Peyer's patch (tissue), 4 donors: ENCODE results near the gene CAPN5. TPM values are rescaled to one million over a fixed set of nuclear protein-coding genes. Genes with fewer than 3 reads are reported as not detected.

ENCODE experiments used
- DNase-seq, 3 donors: peaks; one replicate each; pipeline ENCODE4 v3.0.0-alpha.2; 2017 to 2019
- H3K27ac ChIP-seq, 4 donors: fragments of 200-600 bp; sonication (generic); one replicate each; pipeline ENCODE4 v1.5.1; 2016 to 2019
- H3K27me3 ChIP-seq, 2 donors: fragments of 200-600 bp; sonication (generic); one replicate each; pipeline ENCODE4 v1.5.1; 2019
- H3K36me3 ChIP-seq, 3 donors: fragments of 200-600 bp; sonication (generic); one replicate each; pipeline ENCODE4 v1.5.1; 2016 to 2019
- H3K4me1 ChIP-seq, 4 donors: fragments of 200-600 bp; sonication (generic); one replicate each; pipeline ENCODE4 v1.5.1; 2016 to 2019
- H3K4me3 ChIP-seq, 4 donors: fragments of 200-600 bp; sonication (generic); 1 replicate in 3 of 4; 2 replicates in 1 of 4; pipeline ENCODE4 v1.5.1; 2016 to 2019; ENCODE audit warnings: mild to moderate bottlenecking in 1 of 4
- H3K9me3 ChIP-seq, 4 donors: fragments of 200-600 bp; sonication (generic); one replicate each; pipeline ENCODE4 v1.5.1; 2016 to 2019; ENCODE audit warnings: mild to moderate bottlenecking in 1 of 4
- POLR2A ChIP-seq, 2 donors: fragments of 450-650 bp; IDR thresholded peaks; one replicate each; pipeline ENCODE4 v1.5.1; 2017; ENCODE audit warnings: antibody characterized with exemption in 2 of 2, mild to moderate bottlenecking in 2 of 2, moderate library complexity in 2 of 2
- total RNA-seq, 4 donors: library from RNA; depleted of rRNA; stranded (reverse); fragments of >200 nt; gene quantifications; one replicate each; pipeline ENCODE4 v1.1.0, GENCODE V29; 2016
- TF ChIP-seq, protein P1 (sequence below), 6 experiments: fragments of 450-650 bp in 4 of 6; fragments of 200-600 bp in 2 of 6; sonication (generic) in 1 of 6; IDR thresholded peaks; one replicate each; pipeline ENCODE4 v1.5.1; 2017 to 2019; ENCODE audit warnings: antibody characterized with exemption in 6 of 6, mild to moderate bottlenecking in 3 of 6, moderate library complexity in 1 of 6

The CAPN5 gene
- total RNA-seq, 4 donors from 2014 or later = 75.9 to 203 (median 162) TPM

DNA sequence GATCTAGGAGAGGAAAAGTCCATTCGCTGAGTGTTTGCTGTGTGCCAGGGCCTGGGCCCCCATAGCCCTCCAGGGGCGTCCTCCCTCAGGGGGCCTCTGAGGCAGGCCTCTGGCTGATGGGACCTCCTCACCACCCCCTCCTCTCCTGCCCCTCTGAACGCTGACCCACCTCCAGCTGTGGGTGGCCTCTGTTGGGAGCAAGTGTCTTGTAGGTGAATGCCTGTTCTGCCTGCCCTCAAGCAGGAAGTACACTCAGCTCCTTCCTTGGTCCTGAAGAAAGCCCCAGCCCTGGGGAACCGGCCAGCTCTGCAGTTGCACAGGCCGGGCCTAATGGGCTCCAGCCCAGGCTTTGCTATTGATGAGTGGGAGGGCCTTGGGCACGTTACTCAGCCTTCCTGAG is 64.8 kb downstream of the CAPN5 start:
- TF ChIP-seq POLR2A (IDR thresholded peaks at IDR 0.05) = no peak
- TF ChIP-seq, protein P1, sequence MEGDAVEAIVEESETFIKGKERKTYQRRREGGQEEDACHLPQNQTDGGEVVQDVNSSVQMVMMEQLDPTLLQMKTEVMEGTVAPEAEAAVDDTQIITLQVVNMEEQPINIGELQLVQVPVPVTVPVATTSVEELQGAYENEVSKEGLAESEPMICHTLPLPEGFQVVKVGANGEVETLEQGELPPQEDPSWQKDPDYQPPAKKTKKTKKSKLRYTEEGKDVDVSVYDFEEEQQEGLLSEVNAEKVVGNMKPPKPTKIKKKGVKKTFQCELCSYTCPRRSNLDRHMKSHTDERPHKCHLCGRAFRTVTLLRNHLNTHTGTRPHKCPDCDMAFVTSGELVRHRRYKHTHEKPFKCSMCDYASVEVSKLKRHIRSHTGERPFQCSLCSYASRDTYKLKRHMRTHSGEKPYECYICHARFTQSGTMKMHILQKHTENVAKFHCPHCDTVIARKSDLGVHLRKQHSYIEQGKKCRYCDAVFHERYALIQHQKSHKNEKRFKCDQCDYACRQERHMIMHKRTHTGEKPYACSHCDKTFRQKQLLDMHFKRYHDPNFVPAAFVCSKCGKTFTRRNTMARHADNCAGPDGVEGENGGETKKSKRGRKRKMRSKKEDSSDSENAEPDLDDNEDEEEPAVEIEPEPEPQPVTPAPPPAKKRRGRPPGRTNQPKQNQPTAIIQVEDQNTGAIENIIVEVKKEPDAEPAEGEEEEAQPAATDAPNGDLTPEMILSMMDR (IDR thresholded peaks at IDR 0.05) = no peak
- Histone ChIP-seq H3K9me3 (no peaks in the 10 kb centered on the region), H3K36me3 (no peaks in the 10 kb centered on the region), H3K4me3 (no peak overlapping the region), H3K27ac (no peak overlapping the region), H3K27me3 (no peaks in the 10 kb centered on the region), H3K4me1 (peaks cover 0 to 25% (median 7%) of the 10 kb centered on the region in 4 donors)
- no peak for DNase-seq

DNA sequence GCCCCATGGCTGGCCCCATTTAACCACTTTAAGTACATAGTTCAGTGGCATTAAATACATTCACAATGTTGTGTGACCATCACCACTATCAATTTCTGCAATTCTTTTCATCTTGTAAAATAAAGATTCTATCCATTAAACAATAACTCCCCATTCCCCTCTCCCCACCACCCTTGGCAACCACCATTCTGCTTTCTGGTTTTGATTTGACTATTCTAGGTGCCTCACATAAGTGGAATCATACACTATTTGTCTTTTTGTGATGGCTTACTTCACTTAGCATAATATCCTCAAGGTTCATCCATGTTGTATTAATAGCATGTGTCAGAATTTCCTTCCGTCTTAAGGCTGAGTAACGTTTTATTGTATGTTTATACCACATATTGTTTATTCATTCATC is 68.3 kb downstream of the CAPN5 start:
- Histone ChIP-seq H3K4me3 (no peak overlapping the region), H3K4me1 (peaks cover 0 to 7% (median 0%) of the 10 kb centered on the region in 4 donors), H3K36me3 (no peaks in the 10 kb centered on the region), H3K27me3 (no peaks in the 10 kb centered on the region), H3K27ac (no peak overlapping the region), H3K9me3 (no peaks in the 10 kb centered on the region)
- DNase-seq = no peak
- no peak for TF ChIP-seq POLR2A (IDR thresholded peaks at IDR 0.05)
- TF ChIP-seq, protein P1 (IDR thresholded peaks at IDR 0.05) = no peak

DNA sequence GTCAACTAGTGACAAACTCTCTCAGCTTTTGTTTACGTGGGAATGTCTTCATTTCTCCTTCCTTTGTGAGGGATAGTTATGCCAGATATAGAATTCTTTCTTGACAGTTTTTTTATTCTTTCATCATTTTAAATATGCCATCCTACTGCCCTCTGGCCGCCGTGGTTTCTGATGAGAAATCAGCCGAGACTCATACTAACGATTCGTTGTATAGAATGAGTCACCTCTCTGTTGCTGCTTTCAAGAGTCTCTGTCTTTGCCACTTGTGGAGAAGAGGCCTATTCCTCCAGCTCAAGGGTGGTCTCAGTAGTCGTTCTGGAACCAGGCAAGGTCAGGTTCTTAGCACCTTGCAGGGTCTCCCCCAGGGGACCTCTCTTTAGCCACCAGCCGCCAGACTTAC is 69.3 kb downstream of the CAPN5 start:
- no peaks in the 10 kb centered on the region for H3K36me3 ChIP-seq
- no peak overlapping the region for H3K4me3 ChIP-seq
- H3K4me1 ChIP-seq = peaks cover 0 to 2% (median 0%) of the 10 kb centered on the region in 4 donors
- no peak for DNase-seq
- no peak for TF ChIP-seq POLR2A (IDR thresholded peaks at IDR 0.05)
- TF ChIP-seq, protein P1 (IDR thresholded peaks at IDR 0.05) = no peak
- no peaks in the 10 kb centered on the region for H3K27me3 ChIP-seq
- H3K9me3 ChIP-seq = no peaks in the 10 kb centered on the region
- no peak overlapping the region for H3K27ac ChIP-seq

DNA sequence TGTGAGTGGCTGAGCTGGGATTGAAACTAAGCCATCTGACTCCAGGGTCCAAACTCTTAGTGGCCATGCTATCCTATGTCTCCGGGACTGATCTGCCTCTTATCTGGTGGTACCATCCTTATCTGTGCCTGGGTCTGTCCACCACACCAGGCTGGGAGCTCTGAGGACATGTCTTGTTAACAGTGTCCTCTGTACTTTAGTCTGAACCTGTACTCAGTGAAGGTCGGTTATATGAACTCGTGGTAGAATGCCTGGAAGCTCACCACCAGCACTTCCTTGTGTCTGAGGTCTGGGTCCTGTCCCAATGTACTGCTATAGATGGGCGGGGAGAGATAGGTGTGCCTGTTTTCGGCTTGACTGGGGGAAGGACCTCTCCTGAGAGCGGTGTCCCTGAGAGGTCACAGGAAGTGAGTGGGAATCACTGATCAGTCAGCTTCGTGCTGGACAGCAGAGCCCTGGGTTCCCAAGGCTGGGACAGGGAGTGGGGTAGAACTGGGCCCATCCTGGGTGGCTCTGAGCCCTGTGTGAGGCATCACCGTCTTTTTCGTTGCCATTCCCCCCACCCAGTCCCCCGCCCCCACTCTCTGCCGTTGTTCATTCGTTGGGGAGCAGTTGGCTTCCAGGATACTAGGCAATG is 70.1 kb downstream of the CAPN5 start:
- DNase-seq = no peak
- Histone ChIP-seq H3K9me3 (no peaks in the 10 kb centered on the region), H3K36me3 (no peaks in the 10 kb centered on the region), H3K4me1 (no peaks in the 10 kb centered on the region), H3K4me3 (no peak overlapping the region), H3K27ac (peak overlapping the region in 2 of 4 donors; percentile 35 to 40), H3K27me3 (no peaks in the 10 kb centered on the region)
- no peak for TF ChIP-seq POLR2A (IDR thresholded peaks at IDR 0.05)

DNA sequence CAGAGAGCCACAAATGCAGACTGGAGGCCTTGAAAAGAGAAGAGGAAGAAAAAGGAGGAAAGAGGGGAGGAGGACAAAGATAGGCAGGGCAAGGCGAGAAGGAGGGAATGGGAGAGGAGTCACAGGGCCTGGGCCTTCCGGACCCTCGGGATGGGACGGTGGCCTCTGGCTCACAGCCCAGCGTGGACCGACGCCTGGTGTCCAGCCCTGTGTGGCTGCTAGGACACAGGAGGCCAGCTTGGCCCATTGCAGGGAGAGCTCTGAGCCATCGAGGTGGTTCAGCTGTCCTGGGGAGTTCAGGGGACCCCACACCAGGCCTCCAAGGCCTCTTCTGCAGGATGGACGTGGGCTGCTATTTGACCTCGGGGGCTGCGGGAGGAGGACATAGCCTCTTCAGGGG is 70.7 kb downstream of the CAPN5 start:
- Histone ChIP-seq H3K36me3 (no peaks in the 10 kb centered on the region), H3K27ac (peak overlapping the region in 1 of 4 donors; percentile 35), H3K4me3 (no peak overlapping the region), H3K9me3 (no peaks in the 10 kb centered on the region), H3K27me3 (no peaks in the 10 kb centered on the region), H3K4me1 (no peaks in the 10 kb centered on the region)
- TF ChIP-seq POLR2A (IDR thresholded peaks at IDR 0.05) = no peak
- TF ChIP-seq, protein P1 (IDR thresholded peaks at IDR 0.05) = no peak
- no peak for DNase-seq

DNA sequence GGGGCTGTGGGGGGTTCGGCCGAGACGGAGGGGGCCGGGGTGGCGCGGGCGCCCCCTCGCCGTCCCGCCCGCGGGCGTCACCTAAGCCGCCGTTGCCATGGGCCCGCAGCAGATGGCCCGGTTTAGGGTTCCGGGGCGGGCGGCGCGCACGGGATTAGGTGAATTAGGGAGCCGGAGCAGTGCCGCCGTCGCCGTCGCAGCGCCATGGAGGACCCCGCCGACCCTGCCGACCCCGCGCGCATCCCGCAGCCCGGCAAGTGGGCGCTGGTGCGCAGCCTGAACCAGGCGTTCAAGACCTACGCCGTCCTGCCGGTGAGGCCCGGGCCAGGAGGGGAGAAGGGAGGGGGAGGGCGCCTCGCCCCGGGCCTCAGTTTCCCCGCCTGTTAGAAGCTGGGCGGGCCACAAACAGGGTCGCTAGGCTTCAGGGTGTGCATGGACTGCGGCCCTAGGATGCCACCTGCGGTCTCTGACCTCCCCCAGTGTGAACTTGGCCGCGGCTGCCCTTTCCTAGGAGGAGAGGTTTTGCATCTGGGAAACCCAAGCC is 71.4 kb downstream of the CAPN5 start:
- no peak for TF ChIP-seq POLR2A (IDR thresholded peaks at IDR 0.05)
- TF ChIP-seq, protein P1 (IDR thresholded peaks at IDR 0.05) = no peak
- Histone ChIP-seq H3K9me3 (no peaks in the 10 kb centered on the region), H3K27ac (no peak overlapping the region), H3K27me3 (no peaks in the 10 kb centered on the region), H3K4me1 (no peaks in the 10 kb centered on the region), H3K36me3 (no peaks in the 10 kb centered on the region), H3K4me3 (no peak overlapping the region)
- no peak for DNase-seq
